Measurements from ENCODE around the gene ABLIM3. TPM values are rescaled to one million over a fixed set of nuclear protein-coding genes. Genes with fewer than 3 reads are reported as not detected.
A peak's percentile ranks its signal among the peaks of the same experiment; 100 is the strongest.

ABLIM3 gene
- total and polyA plus RNA-seq, 9 of the 15 experiments (the other 6 are each of a cell fraction or from before 2014, with no cell fraction given) = 0.03 to 0.38 (median 0.11) TPM

DNA sequence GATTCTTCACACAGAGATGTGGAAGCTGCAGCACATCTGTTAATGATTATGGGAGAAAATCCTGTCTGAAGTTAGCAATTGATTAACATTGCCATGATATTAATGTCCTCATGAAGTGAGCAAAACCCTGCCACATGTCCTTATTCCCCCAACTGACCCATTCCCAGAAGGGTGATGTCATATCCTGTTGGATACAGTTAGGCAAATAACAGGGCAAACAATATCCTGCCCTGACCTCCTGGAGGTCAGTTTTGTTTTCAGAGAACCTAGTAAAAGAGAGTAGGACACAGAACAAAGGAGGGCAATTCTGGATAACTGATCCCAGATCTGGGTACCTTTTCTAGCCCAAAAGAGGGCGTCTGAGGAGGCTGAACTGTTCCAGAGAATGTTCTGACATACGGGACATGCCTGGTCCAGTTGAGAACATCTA lies 11.0 kb downstream of the ABLIM3 start (continued):
- TF ChIP-seq AFF4 (CRISPR knock-in tag; IDR thresholded peaks at IDR 0.05) (no peak), NEUROD1 (IDR thresholded peaks at IDR 0.05; ENCODE audit: borderline replicate concordance, low read depth, low read length, partially characterized antibody) (no peak), ZNF589 (CRISPR knock-in tag; IDR thresholded peaks at IDR 0.05; ENCODE audit: low read depth) (peak; percentile 26; the same call in 1 of the 2 replicates), NR2C1 (IDR thresholded peaks at IDR 0.05) (no peak), NR2C1 (tag; IDR thresholded peaks at IDR 0.05) (peak; percentile 50), ZKSCAN3 (CRISPR knock-in tag; IDR thresholded peaks at IDR 0.05) (no peak), SMAD2 (IDR thresholded peaks at IDR 0.05; ENCODE audit: low read depth, low read length) (no peak), ETV1 (tag; conservative IDR thresholded peaks at IDR 0.05; ENCODE audit: low read depth) (peak; percentile 26; the same call in 1 of the 2 replicates), ZNF707 (CRISPR knock-in tag; conservative IDR thresholded peaks at IDR 0.05) (no peak), MTA1 (IDR thresholded peaks at IDR 0.05; ENCODE audit: borderline replicate concordance) (no peak), PML (IDR thresholded peaks at IDR 0.05; ENCODE audit: low read length) (no peak), ZNF175 (CRISPR knock-in tag; IDR thresholded peaks at IDR 0.05; ENCODE audit: low read depth) (peak; percentile 84; the same call in 1 of the 2 replicates), THRAP3 (IDR thresholded peaks at IDR 0.05; ENCODE audit: borderline replicate concordance) (no peak)
- TF ChIP-seq, protein P1, sequence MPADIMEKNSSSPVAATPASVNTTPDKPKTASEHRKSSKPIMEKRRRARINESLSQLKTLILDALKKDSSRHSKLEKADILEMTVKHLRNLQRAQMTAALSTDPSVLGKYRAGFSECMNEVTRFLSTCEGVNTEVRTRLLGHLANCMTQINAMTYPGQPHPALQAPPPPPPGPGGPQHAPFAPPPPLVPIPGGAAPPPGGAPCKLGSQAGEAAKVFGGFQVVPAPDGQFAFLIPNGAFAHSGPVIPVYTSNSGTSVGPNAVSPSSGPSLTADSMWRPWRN (IDR thresholded peaks at IDR 0.05; ENCODE audit: low read depth) = no peak
- TF ChIP-seq, protein P2, sequence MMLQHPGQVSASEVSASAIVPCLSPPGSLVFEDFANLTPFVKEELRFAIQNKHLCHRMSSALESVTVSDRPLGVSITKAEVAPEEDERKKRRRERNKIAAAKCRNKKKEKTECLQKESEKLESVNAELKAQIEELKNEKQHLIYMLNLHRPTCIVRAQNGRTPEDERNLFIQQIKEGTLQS (IDR thresholded peaks at IDR 0.05) = peak; percentile 68
- TF ChIP-seq, protein P2 (CRISPR knock-in tag; conservative IDR thresholded peaks at IDR 0.05) = no peak

Data from K562 (cell line).